ENCODE results near the gene ANGPT4.

Gene ANGPT4

DNA sequence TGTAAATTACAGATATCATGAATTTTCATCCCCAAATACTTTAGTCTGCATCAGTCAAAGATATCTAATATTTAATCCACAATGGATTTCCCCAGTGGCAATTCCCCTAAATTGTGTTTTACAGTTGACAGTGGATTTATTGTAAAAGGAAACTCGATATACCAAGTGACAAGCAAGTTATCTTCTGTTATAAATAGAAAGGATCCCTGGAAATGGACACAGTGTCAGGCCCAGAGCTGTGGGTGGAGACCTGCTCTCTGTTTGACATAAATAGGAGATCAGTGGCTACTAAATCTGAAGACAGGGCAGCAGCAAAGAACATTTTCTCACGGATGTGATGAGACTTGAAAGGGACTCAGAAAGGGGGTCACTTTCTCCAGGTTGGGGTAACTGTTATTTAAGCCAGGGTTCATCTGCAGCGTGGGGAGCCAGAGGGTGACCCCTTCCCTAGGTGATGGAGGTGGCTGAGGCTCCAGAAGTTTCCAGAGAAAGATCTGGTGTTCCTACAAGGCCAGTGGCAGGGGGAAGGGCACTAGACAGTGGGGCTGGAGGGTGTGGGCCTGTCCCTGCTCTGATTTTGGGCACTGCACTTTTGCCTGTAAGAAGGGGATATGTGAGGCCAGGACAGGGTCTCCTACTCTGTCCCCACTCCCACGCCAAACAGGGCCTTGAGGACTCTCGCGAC lies 94.9 kb downstream of the ANGPT4 start:
- no peak for DNase-seq

DNA sequence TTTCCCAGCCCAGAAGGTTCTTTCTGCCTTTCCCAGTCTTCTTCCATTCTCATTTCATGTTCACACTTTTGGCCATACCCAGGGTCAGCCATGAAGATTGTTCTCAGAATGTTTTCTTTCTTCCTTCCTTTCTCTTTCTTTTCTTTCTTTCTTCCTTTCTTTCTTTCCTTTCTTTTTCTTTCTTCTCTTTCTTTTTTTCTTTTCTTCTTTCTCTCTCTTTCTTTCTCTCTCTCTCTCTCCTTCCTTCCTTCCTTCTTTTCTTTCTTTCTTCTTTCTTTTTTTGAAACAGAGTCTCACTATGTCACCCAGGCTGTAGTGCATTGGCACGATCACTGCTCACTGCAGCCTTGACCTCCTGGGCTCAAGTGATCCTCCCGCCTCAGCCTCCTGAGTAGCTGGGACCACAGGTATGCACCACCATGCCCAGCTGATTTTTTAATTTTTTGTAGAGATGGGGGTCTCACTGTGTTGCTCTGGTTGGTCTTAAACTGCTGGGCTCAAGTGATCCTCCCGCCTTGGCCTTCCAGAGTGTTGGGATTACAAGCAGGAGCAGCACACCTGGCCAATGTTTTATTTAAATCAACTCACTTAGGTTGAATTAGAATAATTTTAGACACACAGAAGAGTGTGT lies 95.7 kb downstream of the ANGPT4 start:
- DNase-seq: no peak
